HUES64 (cell line): ENCODE measurements around the gene VEGFC.

Experiments
- H3K27ac ChIP-seq: 2 replicates; pipeline ENCODE4 v1.7.0; 2013; ENCODE audit warnings: low read depth, low read length, inconsistent platforms
- H3K27me3 ChIP-seq: 2 replicates; pipeline ENCODE4 v1.6.1; 2013; ENCODE audit warnings: mild to moderate bottlenecking, low read length; ENCODE audit not compliant: insufficient read depth
- H3K36me3 ChIP-seq: 2 replicates; pipeline ENCODE4 v1.6.1; 2013; ENCODE audit warnings: mild to moderate bottlenecking, low read length; ENCODE audit not compliant: insufficient read depth
- H3K4me1 ChIP-seq: 2 replicates; pipeline ENCODE4 v1.6.1; 2013; ENCODE audit warnings: mild to moderate bottlenecking, low read length, moderate library complexity; ENCODE audit not compliant: insufficient read depth
- H3K4me3 ChIP-seq: 2 replicates; pipeline ENCODE4 v1.5.1; 2013; ENCODE audit warnings: mild to moderate bottlenecking, low read length, moderate library complexity
- H3K9ac ChIP-seq: 2 replicates; pipeline ENCODE4 v1.6.1; 2013; ENCODE audit warnings: mild to moderate bottlenecking, low read depth, low read length
- H3K9me3 ChIP-seq: 2 replicates; pipeline ENCODE4 v1.6.1; 2013; ENCODE audit warnings: low read depth, low read length; ENCODE audit not compliant: insufficient read depth
- whole genome bisulfite sequencing: fragments of 150-250, 120-280 bp; methylation state at CpG from one replicate; pipeline ENCODE4 v1.1.7; 2013; ENCODE audit warnings: missing lambda C conversion rate; 5-methylcytosine and 5-hydroxymethylcytosine counted together

Gene VEGFC

DNA sequence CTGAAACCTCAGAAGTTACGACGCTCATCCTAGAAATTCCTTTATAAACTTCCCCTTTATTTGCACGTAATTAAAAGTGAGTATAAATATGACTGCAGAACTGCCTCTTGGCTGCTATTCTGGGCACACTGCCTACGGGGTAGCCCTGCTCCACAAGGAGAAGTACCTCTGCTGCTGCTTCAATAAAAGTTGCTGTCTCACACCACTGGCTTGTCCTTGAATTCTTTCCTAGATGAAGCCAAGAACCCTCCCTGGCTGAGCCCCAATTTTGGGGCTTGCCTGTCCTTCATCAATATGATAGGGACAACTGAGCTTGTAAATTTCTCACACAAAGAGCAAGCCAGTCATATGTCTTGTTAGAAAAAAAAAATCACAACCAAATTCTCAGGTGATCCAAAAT is 115.8 kb downstream of the VEGFC start:
- Histone ChIP-seq H3K36me3 (no peaks in the 10 kb centered on the region), H3K4me1 (peaks cover 8% of the 10 kb centered on the region; the same call in 1 of the 2 replicates), H3K9me3 (peaks cover 5% of the 10 kb centered on the region; the same call in 1 of the 2 replicates), H3K27me3 (no peaks in the 10 kb centered on the region), H3K9ac (no peak overlapping the region), H3K27ac (no peak overlapping the region), H3K4me3 (no peak overlapping the region)
- over 99% methylated on average over 4 of the region's 4 CpGs for WGBS

DNA sequence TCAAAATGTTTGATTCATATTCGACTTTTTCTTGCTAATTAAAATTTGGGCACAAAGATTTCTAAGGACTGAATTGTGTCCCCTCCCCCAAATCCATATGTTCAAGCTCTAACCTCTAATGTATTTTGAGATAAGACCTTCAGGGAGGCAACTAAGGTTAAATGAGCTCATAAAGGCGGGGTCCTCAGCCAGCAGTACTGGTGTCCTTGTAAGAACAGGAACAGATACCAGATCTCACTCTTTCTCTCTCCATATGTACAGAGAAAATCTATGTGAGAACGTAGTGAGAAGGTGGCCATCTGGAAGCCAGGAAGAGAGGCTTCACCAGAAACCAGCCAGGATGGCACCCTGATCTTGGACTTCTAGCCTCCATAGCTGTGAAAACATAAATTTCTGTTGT is 116.9 kb downstream of the VEGFC start:
- WGBS = 100% methylated on average over 2 of the region's 3 CpGs
- H3K36me3 ChIP-seq = no peaks in the 10 kb centered on the region

DNA sequence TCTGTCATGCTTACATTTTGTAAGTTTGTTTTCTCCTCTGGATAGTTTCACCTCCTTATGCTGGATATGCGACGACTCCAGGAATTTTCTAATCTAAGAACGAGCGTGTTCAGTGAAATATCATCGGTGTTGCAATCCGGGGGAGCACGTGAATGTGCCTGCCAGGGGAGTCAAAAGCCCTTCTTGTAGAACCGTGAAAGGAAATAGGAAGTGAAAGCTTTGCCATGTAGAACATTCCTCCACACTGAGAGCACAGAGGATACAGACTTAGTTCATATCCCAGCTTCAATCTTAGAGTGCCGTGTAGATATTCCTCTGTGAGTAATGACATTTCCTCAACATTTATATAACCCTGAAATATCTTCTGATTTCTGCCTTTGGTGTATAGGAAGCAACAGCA is 121.2 kb downstream of the VEGFC start:
- WGBS = 94% methylated on average over 9 of the region's 9 CpGs

More for the DNA sequence above, 116.9 kb downstream of the VEGFC start:
- Histone ChIP-seq H3K4me1 (peaks cover 8% of the 10 kb centered on the region; the same call in 1 of the 2 replicates), H3K27me3 (no peaks in the 10 kb centered on the region), H3K4me3 (no peak overlapping the region), H3K9ac (no peak overlapping the region), H3K27ac (no peak overlapping the region), H3K9me3 (peaks cover 5% of the 10 kb centered on the region; the same call in 1 of the 2 replicates)

DNA sequence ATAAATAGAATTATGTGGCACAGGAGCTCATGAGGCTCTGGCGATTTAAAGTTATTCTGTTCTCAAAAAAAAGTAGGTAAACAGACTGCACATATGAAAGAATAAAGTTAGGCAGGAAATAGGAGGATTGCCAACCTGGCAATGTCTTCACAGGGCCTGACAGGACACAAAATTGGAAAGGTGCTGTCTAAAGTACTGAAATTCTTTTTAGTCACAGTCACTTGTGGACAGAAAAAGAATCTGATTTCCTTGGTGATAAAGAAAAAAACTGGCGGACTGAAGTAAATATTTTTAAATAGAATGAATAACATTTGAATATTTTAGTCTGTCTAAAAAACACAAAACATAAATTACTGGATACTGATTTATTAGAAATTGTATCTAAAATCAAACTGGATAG is 124.4 kb downstream of the VEGFC start:
- Histone ChIP-seq H3K9me3 (no peaks in the 10 kb centered on the region), H3K4me1 (no peaks in the 10 kb centered on the region), H3K36me3 (no peaks in the 10 kb centered on the region), H3K27ac (no peak overlapping the region), H3K9ac (no peak overlapping the region), H3K4me3 (no peak overlapping the region), H3K27me3 (no peaks in the 10 kb centered on the region)
- WGBS = 82% methylated on average over 1 of the region's 2 CpGs

More for the DNA sequence above, 121.2 kb downstream of the VEGFC start:
- no peak overlapping the region for H3K4me3 ChIP-seq
- peaks cover 4% of the 10 kb centered on the region; the same call in 1 of the 2 replicates for H3K9me3 ChIP-seq
- no peaks in the 10 kb centered on the region for H3K27me3 ChIP-seq
- H3K27ac ChIP-seq = no peak overlapping the region
- no peak overlapping the region for H3K9ac ChIP-seq
- H3K36me3 ChIP-seq = no peaks in the 10 kb centered on the region
- peaks cover 8% of the 10 kb centered on the region; the same call in 1 of the 2 replicates for H3K4me1 ChIP-seq

DNA sequence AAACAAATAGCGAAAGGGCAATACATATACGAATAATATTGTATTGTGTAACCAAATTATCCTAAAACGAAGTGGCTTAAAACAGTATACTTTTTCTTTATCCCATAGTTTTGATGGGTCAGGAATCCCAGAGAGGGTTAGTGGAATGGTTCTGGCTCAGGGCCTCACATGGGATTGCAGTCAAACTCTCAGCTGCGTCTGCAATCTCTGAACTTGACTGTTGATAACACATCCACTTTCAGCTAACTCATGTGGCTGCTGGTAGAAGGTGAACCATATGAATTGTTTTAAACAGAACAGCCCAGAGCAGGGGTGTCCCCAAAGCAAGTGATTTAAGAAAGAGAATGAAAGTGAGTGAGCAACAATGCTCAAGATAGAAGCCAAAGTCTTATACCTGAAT is 127.8 kb downstream of the VEGFC start:
- WGBS = 85% methylated on average over 3 of the region's 4 CpGs
- no peaks in the 10 kb centered on the region for H3K4me1 ChIP-seq
- no peaks in the 10 kb centered on the region for H3K36me3 ChIP-seq
- H3K27me3 ChIP-seq = no peaks in the 10 kb centered on the region
- no peak overlapping the region for H3K4me3 ChIP-seq
- no peak overlapping the region for H3K9ac ChIP-seq
- no peak overlapping the region for H3K27ac ChIP-seq
- H3K9me3 ChIP-seq = no peaks in the 10 kb centered on the region

DNA sequence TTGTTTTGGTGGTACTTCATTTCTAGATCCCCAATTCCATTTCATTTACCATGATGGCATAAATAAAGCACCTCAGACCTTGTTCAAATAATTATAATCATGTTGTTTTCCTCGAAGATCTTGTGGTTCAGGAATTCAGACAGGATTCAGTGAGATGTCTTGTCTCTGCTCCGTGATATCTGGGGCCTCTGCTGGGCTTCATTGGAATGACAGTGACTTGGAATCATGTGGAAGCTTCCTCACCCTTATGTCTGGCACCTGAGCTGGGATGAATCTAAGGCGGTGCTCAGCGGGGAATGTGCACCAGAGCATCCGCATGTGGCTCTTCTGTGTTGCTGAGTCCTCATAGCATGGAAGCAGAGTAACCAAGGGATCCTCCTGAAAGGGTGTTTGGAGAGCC is 132.2 kb downstream of the VEGFC start:
- 88% methylated on average over 5 of the region's 5 CpGs for WGBS
- H3K27me3 ChIP-seq = no peaks in the 10 kb centered on the region

DNA sequence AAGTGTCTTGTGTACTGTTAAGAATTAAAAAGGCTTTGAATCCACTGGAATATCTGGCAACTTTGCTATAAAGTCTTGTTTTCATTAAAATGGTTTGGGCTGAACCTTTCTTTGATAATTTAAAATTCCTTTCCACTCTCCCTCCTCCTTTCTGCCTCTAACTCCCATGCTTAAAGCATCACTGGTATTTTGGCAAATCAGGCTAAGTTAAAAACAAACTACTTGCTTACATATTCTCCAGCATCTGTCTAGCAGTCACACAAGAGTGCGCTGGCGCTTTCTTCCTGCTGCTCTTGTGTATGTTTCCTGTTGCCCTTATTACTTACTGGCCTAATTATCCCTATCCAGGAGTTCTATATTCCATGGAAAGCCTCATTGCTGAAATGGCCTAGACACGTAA is 136.6 kb downstream of the VEGFC start:
- H3K4me3 ChIP-seq = no peak overlapping the region
- no peaks in the 10 kb centered on the region for H3K36me3 ChIP-seq
- H3K4me1 ChIP-seq = no peaks in the 10 kb centered on the region
- 97% methylated on average over 3 of the region's 3 CpGs for WGBS
- H3K27ac ChIP-seq = no peak overlapping the region
- no peaks in the 10 kb centered on the region for H3K9me3 ChIP-seq
- H3K9ac ChIP-seq = no peak overlapping the region
- no peaks in the 10 kb centered on the region for H3K27me3 ChIP-seq

More for the DNA sequence above, 132.2 kb downstream of the VEGFC start:
- H3K4me1 ChIP-seq = no peaks in the 10 kb centered on the region
- no peak overlapping the region for H3K27ac ChIP-seq
- H3K36me3 ChIP-seq = no peaks in the 10 kb centered on the region
- H3K4me3 ChIP-seq = no peak overlapping the region
- H3K9me3 ChIP-seq = no peaks in the 10 kb centered on the region
- H3K9ac ChIP-seq = no peak overlapping the region

DNA sequence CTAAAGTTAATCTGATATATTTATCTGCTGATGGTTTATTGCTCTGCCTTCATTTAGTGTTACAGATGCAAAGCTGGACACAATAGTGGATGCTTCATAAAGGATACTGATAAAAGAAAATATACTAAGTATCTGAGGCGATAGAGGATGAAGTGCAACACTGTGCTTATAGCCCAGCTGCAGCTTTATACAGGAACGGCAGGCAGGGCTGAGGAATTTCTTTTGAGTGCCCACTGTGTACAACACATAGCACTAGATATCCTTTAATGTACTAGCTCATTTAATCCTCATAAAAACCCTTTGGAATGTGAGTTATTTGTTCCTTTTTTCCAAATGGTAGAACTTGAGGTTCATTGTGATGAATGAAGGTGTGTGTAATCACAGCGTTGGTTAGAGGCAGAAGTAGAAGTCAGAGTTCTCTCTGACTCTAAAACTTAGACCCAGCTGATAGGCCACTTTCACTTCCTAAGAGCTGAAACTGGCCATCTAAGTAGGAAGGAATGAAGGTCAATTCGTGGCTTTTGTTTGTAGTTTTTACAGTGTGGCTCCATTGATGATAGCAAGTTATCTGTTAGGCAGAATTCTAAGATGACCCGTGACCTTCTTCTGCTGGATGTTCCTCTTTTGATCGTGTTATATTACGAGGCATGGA is 138.0 kb downstream of the VEGFC start:
- no peaks in the 10 kb centered on the region for H3K9me3 ChIP-seq
- no peak overlapping the region for H3K4me3 ChIP-seq
- no peak overlapping the region for H3K27ac ChIP-seq
- no peaks in the 10 kb centered on the region for H3K27me3 ChIP-seq
- WGBS = 86% methylated on average over 7 of the region's 7 CpGs
- no peak overlapping the region for H3K9ac ChIP-seq
- H3K4me1 ChIP-seq = no peaks in the 10 kb centered on the region
- no peaks in the 10 kb centered on the region for H3K36me3 ChIP-seq

DNA sequence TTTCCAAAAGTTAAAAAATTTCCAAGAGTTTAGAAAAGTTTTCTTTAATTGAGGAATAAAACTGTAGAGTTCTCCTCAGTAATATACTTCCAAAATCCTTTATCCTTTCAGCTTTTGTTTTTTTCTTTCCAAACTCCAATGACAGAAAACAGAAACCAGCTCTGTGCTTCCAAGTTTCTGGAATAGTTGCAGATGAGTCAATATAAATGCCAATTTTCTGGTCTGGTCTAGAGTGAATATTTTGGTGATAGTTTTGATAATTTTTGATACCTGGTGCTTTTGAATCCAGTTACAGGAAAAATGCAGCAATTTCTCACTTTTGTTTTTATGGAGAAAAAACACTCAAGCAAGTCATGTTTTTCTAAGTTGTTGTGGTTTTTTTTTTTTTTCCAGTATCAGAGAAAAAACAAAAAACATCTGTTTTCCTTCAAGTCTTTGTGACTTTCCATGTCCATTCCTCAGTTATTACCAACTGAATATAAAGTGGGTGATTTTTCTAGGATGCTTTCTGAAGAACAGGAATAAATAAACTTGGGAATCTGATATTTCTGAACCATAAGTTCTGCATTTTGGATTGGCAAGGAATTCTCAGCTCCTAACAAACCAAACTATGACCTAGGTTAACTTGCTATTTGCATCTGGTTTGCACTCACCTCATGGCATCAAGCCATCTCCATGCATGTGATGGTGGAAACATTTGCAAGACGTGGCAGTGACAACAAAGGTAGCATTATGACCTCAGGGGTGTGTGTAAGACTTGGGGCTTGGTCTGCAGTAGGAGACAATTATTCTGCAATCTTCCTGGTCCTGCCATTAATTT is 139.1 kb downstream of the VEGFC start:
- 90% methylated on average over 1 of the region's 1 CpG for WGBS

DNA sequence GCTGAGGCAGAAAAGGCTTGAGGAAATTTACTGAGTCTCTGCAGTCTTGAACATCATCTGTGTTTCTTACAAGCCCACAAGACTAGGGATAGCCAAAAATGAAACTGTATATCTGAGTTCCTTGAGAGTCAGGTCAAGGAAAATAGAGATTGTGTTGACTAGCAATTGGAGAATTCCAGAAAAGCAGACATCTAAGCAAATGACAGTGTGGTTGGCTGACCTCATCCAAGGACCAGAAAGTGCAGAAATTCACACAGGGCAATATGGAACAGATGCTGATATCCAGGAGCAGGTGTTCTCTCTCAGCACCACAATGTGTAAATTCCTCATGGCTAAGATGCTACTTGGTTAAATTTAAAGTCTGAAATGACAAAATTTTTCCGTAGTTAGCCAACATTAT is 146.4 kb downstream of the VEGFC start:
- WGBS = no CpG with 5 or more reads among the region's 1 CpG
- Histone ChIP-seq H3K9me3 (no peaks in the 10 kb centered on the region), H3K4me3 (no peak overlapping the region), H3K36me3 (no peaks in the 10 kb centered on the region), H3K27ac (no peak overlapping the region), H3K27me3 (no peaks in the 10 kb centered on the region), H3K9ac (no peak overlapping the region), H3K4me1 (no peaks in the 10 kb centered on the region)

More for the DNA sequence above, 139.1 kb downstream of the VEGFC start:
- H3K36me3 ChIP-seq = no peaks in the 10 kb centered on the region
- H3K4me3 ChIP-seq = no peak overlapping the region
- no peaks in the 10 kb centered on the region for H3K9me3 ChIP-seq
- H3K27me3 ChIP-seq = no peaks in the 10 kb centered on the region
- H3K9ac ChIP-seq = no peak overlapping the region
- no peak overlapping the region for H3K27ac ChIP-seq
- no peaks in the 10 kb centered on the region for H3K4me1 ChIP-seq

DNA sequence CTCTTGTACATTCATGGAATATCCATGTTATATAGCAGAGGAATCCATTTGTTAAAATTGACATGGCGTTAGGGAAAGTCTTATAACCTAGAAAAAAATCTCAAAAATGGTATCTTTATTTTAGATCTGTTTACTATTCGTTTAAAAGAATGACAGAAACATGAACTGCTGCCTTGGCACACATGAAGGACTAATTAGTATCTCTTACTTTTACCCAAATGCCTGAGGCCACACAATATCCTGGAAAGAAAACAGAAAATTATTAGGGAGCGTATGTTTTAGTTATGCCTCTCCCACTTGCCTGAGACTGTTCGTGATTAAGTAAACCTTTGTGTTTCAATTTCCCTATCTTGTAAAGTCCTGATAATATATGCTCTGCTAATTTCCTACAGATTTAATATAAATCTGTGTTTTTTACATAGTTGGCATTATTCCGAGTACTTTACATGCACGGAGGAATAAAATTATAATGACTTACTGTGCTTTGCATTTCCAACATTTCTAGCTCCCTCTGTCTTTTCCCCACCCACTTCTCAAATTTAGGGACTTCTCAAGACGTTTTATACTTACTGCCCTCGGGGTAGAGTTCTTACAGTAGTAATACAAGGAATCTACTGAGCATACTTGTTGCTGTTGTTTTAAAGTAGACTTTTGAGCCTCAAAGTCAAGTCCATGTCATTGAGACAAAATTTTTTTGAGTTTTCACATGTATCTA is 147.3 kb downstream of the VEGFC start:
- H3K4me1 ChIP-seq = no peaks in the 10 kb centered on the region
- 89% methylated on average over 6 of the region's 8 CpGs for WGBS
- H3K4me3 ChIP-seq = no peak overlapping the region
- H3K9me3 ChIP-seq = no peaks in the 10 kb centered on the region
- H3K9ac ChIP-seq = no peak overlapping the region
- no peaks in the 10 kb centered on the region for H3K36me3 ChIP-seq
- H3K27me3 ChIP-seq = no peaks in the 10 kb centered on the region
- H3K27ac ChIP-seq = no peak overlapping the region
